Thymus (tissue), 11 donors: Measurements from ENCODE around the gene ATP13A4. TPM values are rescaled to one million over a fixed set of nuclear protein-coding genes. Genes with fewer than 3 reads are reported as not detected.

Experiments
- DNase-seq, 9 donors: peaks; one replicate each; pipeline ENCODE4 v3.0.0-alpha.2; 2013; ENCODE audit warnings: low spot score in 9 of 9, low read depth in 6 of 9, missing footprints in 1 of 9
- H3K27ac ChIP-seq, 2 donors: one replicate each; pipeline ENCODE4 v1.5.1; 2013; ENCODE audit warnings: control low read depth in 1 of 2, low read depth in 1 of 2, low read length in 1 of 2, mild to moderate bottlenecking in 1 of 2, moderate library complexity in 1 of 2
- H3K27me3 ChIP-seq, 2 donors: one replicate each; pipeline ENCODE4 v1.5.1; 2013; ENCODE audit warnings: low read length in 1 of 2; ENCODE audit not compliant: control insufficient read depth in 2 of 2, insufficient read depth in 1 of 2
- H3K36me3 ChIP-seq, 2 donors: one replicate each; pipeline ENCODE4 v1.5.1; 2013; ENCODE audit warnings: low read length in 1 of 2, mild to moderate bottlenecking in 1 of 2, moderate library complexity in 1 of 2; ENCODE audit not compliant: control insufficient read depth in 2 of 2, insufficient read depth in 2 of 2
- H3K4me1 ChIP-seq, 2 donors: one replicate each; pipeline ENCODE4 v1.5.1; 2013; ENCODE audit warnings: low read length in 2 of 2; ENCODE audit not compliant: control insufficient read depth in 2 of 2, insufficient read depth in 2 of 2
- H3K4me3 ChIP-seq, 2 donors: one replicate each; pipeline ENCODE4 v1.5.1; 2013; ENCODE audit warnings: low read length in 2 of 2, control low read depth in 1 of 2, mild to moderate bottlenecking in 1 of 2
- H3K9me3 ChIP-seq, 2 donors: one replicate each; pipeline ENCODE4 v1.5.1; 2013; ENCODE audit warnings: low read length in 1 of 2, mild to moderate bottlenecking in 1 of 2; ENCODE audit not compliant: control insufficient read depth in 2 of 2, insufficient read depth in 1 of 2
- WGBS: extraction: QIAGEN DNeasy Blood & Tissue Kit; methylation state at CpG from one replicate; pipeline ENCODE4 v1.1.7; 2013; 5-methylcytosine and 5-hydroxymethylcytosine counted together
- polyA plus RNA-seq: library from polyadenylated mRNA; stranded (reverse); fragments of 200-250 nt; gene quantifications from one replicate; pipeline ENCODE4 v1.2.3, GENCODE V29; 2013
- total RNA-seq: library from RNA; stranded (reverse); fragments of 120-200 nt; gene quantifications from one replicate; pipeline ENCODE4 v1.2.4, GENCODE V29; 2013
- donor health status: healthy.

The ATP13A4 gene
- total and polyA plus RNA-seq, 2 donors = 0.80 to 4.3 TPM

GRCh38 chr3:193375614-193376013, 179.1 kb downstream of the ATP13A4 start:
- H3K9me3 ChIP-seq = no peaks in the 10 kb centered on the region
- H3K4me1 ChIP-seq = no peaks in the 10 kb centered on the region
- H3K36me3 ChIP-seq = no peaks in the 10 kb centered on the region
- H3K4me3 ChIP-seq = no peak overlapping the region
- H3K27ac ChIP-seq = no peak overlapping the region
- no peak for DNase-seq
- peaks cover 0 to 3% of the 10 kb centered on the region in 2 donors for H3K27me3 ChIP-seq
- WGBS = 95% methylated on average over 8 of the region's 8 CpGs

- Histone ChIP-seq H3K36me3 (no peaks in the 10 kb centered on the region), H3K9me3 (no peaks in the 10 kb centered on the region), H3K27ac (no peak overlapping the region), H3K27me3 (peaks cover 0 to 3% of the 10 kb centered on the region in 2 donors), H3K4me1 (no peaks in the 10 kb centered on the region), H3K4me3 (no peak overlapping the region)
- DNase-seq = no peak
Observed at GRCh38 chr3:193372783-193373182, 181.9 kb downstream of the ATP13A4 start.

- Histone ChIP-seq H3K4me1 (no peaks in the 10 kb centered on the region), H3K4me3 (no peak overlapping the region), H3K36me3 (no peaks in the 10 kb centered on the region), H3K9me3 (no peaks in the 10 kb centered on the region), H3K27me3 (no peaks in the 10 kb centered on the region), H3K27ac (no peak overlapping the region)
- no peak for DNase-seq
- 22% methylated on average over 1 of the region's 1 CpG for WGBS
Observed at GRCh38 chr3:193367868-193368267, 186.8 kb downstream of the ATP13A4 start.

- H3K4me1 ChIP-seq = no peaks in the 10 kb centered on the region
- no peak overlapping the region for H3K27ac ChIP-seq
- no peaks in the 10 kb centered on the region for H3K9me3 ChIP-seq
- WGBS = 92% methylated on average over 3 of the region's 3 CpGs
- no peak for DNase-seq
- no peak overlapping the region for H3K4me3 ChIP-seq
- H3K27me3 ChIP-seq = no peaks in the 10 kb centered on the region
- no peaks in the 10 kb centered on the region for H3K36me3 ChIP-seq
Observed at GRCh38 chr3:193357291-193357690, 197.4 kb downstream of the ATP13A4 start.

GRCh38 chr3:193354423-193354822, 200.3 kb downstream of the ATP13A4 start:
- Histone ChIP-seq H3K27ac (no peak overlapping the region), H3K27me3 (no peaks in the 10 kb centered on the region), H3K36me3 (no peaks in the 10 kb centered on the region), H3K9me3 (no peaks in the 10 kb centered on the region), H3K4me1 (no peaks in the 10 kb centered on the region), H3K4me3 (no peak overlapping the region)
- 64% methylated on average over 5 of the region's 5 CpGs for WGBS
- no peak for DNase-seq

Other genes starting within 250 kb of the ATP13A4 start
- 0.05 TPM for gene ATP13A5, start 176.1 kb downstream of the ATP13A4 start, total RNA-seq
- 0.37 TPM for gene ATP13A5, start 176.1 kb downstream of the ATP13A4 start, polyA plus RNA-seq
- 56.7 TPM for gene OPA1, start 38.3 kb upstream of the ATP13A4 start, total RNA-seq
- gene OPA1, start 38.3 kb upstream of the ATP13A4 start, polyA plus RNA-seq = 21.0 TPM